HG02588 (cell line): ENCODE results near the gene CIAPIN1.

ENCODE experiments used
- ATAC-seq: cut with Tn5 transposase; IDR thresholded peaks from one replicate; pipeline ENCODE4 v1.9.1; 2021; ENCODE audit warnings: mild to moderate bottlenecking, moderate library complexity; ENCODE audit not compliant: unreplicated experiment

The CIAPIN1 gene

DNA sequence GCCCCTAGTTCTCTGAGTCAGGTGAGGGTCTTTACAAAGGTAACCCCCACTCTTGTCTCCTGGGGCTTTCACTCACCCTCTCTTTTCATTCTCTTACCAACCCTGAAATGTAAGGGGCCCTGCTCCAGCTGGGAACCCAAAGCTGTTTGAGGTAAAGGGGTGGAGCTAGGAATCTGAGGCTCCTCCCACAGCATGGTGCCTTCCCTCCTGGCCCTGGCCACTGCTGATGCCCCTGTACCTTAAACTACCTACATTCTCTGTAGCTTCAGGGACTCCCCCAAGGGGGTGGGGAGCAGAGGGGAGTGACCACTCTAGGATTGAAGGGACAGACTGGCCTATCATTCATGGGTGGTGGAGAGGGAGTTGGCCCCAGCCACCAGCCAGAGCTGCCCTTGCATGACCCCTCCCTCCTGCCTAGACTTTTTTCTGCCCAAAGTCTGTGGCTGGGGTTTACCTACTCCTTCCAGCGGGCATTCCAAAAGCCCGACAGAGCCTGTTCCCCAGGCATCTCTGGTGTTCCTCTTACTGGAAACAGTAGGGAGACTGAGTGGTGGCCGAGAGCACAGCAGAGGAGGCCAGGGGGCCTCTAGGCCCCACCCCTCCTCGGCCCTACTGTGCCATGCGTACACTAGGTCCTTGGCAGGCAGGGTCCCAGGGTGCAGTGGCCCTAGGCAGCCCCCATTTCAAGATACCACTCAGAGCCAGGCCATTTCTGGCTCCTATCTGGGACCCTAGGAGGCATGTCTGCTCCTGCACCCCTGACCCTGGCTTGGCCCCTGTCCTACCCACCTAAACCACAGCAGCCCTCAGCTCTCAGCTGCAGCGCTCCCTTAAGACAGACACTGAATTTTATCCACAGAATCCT is 29.6 kb upstream of the CIAPIN1 start:
- no peak for ATAC-seq

DNA sequence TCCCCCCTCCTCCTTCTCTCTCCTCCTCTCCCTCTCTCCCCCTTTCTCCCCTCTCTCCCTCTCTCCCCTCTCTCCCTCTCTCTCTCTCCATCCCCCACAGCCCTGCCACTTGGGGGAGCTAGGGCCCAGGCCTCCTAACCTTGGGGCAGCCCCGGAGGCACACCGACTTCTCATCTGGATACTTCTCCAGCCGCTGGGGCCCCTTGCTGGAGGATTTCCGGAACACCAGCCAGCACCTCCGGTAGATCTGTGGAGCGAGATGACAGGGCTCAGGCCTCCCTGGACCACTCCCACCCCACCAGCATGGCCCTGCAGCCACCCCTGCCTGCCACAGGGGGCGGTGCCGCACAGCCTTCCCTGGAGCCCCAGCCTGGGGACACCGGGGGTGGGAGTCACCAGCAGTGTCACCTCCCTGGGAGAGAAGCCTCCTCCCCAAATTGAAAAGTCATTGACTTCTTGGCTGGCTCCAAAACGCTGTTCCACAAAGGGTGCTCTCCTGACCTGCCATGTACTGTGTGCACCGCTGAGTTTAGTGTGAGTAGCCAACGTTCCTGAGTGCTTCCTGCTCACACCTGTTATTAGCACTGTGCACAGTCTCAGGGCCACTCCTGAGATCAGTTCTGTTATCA is 28.6 kb upstream of the CIAPIN1 start:
- ATAC-seq, result peak; percentile 85

DNA sequence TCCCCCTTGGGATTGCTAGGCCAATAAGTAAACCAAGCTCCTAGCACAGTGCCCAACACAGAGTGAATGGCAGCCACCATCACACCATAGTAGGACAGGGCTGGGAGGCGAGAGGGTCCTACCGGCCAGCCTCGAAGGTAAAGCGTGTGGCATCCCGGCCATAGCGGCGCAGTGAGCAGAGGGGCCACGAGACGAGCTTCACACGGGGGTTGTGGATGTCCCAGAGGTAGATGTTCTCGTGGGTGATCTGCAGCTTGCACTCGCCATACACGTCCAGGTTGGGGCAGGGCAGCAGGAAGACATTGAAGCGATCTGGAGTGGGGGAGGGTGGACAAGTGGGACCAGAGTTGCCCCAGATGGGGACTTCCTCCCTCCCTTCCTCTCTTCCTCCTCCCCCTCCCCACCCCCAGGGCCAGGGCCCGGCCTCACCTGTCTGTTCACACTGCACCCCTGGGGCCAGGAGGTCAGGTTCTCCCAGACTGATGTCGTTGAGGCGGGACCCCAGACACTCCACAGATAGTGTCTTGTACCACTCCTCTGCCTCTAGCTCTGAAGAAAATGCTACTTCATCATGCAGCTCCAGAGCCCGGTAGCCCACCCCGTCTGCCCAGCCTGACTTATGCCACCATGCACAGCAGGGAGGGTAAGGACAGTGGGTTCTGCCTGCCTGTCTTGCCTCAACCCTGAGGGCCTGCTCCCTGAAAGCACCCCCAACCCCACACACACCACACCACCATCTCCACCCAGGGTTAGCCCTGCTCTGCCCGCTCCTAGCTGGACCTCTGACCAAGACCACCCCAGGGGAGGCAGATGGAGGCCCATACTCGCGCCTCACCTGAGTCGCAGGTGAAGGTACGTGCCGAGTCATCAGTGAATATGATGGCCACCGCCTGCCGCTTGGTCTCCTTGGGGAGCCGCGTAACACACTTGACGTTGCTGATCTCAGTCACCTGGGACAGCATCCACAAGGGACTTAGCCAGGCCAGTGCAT is 27.8 kb upstream of the CIAPIN1 start:
- no peak for ATAC-seq

DNA sequence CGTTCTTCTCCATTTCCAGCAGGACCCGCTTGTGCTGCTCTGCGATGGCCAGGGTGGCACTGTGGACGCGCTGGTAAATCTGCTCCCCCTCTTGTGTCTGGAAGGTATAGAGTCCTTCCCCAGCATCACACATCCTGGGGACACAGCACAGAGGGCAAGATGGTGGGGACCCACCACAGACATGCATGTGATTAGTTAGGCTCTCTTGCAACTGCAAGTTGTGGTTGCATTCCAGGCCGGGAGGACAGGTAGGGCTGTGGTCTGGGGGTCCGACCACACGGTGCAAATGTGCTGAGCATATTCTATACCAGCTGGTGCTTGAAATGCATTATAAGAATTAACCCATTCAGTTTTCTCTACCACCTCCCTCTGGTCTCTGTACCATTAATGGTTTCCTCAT is 26.7 kb upstream of the CIAPIN1 start:
- ATAC-seq, result no peak

DNA sequence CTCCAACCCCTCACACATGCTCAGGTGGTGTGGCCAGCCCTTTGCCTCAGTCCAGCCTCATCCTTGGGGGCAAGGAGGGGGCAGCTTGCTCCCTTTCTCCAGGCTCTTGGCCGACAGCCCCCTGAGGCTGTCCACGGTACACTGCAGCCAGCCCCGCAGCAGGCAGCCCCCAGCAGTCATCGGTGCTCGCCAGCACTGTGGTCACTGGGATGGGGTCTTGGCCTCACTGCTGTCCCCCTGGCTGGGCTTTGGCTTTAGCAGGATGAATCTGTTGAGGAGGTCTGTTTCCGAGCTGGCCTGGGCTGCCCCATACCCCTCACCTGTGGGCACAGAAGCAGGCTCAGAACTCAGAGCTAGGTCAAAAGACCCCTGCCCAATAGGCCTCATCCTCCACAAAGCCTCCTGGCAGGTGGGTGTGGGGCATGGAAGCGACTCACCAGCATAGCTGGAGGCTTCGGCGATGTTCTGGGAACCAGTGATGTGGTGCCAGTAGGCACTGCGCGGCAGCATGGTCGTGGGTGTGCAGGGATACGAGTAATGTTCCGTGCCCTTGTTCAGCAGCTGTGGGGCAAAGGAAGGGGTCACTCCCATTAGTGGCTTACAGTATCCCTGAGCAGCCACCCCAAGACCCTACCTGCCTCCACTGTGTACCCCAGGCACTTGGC is 26.1 kb upstream of the CIAPIN1 start:
- ATAC-seq, result no peak

DNA sequence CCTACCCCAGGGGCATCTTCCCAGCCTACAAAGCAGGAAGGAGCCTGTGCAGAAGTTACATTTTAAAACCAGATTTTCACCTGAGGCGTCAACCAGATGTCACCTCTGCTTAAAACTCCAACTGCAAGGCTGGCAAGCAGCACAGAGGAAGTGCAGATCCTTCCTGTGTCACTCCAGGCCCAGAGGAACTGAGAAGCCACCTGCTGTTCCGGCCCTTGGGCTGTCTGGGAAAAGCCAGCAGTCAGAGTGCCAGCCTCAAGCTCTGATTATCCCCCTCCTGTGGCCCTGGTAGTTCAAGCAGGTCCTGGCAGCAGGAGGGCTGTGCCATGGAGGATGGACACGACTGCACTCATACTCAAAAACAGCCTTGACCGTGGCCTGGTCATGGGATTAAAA is 25.5 kb upstream of the CIAPIN1 start:
- ATAC-seq, result no peak

DNA sequence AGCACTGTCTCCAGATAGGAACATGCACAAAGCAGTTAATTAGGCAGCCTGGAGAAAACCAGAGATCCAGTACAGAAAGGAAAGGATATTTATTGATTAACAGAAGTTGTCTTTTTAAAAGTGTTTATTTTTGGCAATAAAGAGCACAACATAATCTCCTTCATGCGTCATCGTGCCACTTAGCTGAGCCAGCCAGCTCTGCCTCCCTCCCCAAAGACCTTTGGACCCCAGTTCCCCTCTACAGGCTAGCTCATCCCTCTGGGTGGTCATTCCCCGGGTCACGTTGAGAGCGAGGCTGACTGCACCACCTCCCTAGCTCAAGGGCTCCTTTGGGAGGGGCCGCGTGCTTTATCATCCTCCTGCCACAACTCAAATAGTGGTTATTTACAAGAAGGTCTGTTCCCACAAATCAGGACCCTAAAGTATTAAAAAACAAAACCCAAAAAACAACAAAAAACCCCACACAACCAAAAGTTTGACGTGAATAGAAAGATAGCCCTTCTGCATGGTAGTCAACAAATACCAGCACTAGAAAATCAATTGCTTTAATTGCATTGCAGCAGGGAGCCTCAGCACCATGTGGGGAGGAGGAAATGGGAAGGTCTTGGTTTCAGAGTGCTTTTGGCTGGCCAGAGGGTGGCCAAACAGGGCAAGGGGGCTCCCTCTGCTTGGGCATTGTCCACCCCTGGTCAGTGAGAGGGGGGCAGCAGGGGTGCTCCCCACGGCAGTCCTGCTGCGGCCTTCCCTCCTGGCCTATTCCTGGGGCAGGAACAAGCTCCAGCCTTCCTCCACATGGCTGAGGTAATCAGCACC is 24.9 kb upstream of the CIAPIN1 start:
- ATAC-seq, result no peak

DNA sequence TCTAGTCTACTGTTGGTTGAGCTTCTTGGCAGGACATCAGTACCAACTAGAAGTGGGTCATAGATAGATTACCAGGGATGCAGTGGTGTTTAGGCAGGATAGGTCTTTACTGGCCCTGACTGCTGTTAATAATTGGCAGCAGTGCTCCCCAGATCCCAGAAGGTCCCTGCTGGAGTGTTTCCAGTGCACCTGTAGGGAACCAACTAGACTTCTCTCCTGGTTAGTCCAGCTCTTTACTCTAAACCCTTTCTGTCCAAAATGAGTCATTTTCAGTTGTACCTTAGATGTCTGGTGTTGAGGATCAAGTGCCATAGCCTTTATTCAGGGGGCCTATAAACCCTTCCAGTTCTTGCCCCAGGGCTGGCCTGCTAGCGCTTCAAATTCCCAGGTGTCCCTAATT is 24.0 kb upstream of the CIAPIN1 start:
- no peak for ATAC-seq

DNA sequence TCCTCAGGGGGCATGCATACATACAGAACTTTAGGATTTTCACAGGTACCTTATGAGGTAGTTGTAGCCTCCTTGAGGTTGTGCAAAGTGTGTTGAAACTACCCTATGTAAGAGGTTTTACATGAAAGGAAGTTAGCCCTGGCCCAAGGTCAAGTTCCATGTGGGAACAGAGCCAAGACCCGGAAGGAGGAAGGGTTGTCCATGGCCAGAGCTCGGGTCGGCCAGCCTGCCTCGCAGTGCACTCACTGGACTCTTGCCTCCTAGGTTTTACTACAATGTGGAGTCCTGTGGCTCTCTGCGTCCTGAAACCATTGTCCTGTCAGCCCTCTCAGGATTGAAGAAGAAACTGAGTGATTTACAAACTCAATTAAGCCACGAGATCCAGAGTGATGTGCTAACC is 23.5 kb upstream of the CIAPIN1 start:
- no peak for ATAC-seq

DNA sequence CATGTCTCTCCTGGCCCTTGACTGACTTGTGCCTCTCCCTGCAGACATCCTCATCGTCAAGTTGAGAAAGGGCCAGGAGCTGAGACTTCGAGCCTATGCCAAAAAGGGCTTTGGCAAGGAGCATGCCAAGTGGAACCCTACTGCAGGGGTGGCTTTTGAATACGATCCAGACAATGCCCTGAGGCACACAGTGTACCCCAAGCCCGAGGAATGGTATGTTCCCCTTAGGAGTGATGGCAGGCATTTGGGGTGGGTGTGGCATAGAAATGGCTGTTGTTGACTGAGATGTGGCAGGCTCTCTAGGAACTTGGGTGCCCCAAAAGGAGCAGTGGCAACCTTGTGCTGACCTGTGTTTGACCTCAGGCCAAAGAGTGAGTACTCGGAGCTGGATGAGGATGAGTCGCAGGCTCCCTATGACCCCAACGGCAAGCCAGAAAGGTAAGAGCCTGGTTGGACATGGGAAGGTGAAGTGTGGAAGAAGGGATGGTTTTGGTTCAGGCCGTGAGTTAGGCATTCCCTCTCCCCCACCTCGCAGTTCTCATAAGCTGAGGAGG is 22.8 kb upstream of the CIAPIN1 start:
- ATAC-seq, result no peak

DNA sequence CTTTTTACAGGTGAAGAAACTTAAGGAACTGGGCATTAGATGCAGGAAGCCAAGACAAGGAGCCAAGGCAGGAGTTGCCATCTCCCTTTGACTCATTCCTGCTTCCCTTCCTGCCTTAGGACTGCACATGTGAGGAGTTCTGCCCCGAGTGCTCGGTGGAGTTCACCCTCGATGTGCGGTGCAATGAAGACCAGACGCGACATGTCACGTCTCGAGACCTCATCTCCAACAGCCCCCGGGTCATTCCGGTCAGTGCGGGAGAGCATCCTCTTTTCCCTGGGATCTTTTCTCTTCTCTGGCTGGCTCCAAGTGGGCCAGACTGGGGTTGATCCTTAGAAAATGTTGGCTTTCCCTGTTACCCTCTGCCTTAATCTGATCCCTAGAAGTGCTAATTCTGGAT is 21.9 kb upstream of the CIAPIN1 start:
- ATAC-seq, result no peak

DNA sequence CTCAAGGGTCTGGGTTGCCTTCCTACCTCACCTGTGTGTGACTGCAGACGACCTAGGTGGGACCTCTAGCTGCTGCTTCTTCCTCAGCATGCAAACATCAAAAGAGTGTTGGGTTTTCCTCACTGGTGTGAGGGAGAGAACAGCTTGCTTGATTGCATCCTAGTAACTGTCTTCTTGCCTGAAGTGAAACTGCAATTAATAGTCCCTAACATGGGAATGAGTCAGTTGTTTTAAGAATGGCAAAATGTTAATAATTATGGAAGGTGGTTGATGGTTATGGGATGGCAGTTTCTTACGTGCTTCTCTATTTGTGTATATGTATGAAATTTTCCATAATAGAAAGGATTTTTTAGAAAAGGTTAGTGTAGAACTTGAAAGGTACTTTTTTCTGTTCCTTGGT is 21.2 kb upstream of the CIAPIN1 start:
- no peak for ATAC-seq

DNA sequence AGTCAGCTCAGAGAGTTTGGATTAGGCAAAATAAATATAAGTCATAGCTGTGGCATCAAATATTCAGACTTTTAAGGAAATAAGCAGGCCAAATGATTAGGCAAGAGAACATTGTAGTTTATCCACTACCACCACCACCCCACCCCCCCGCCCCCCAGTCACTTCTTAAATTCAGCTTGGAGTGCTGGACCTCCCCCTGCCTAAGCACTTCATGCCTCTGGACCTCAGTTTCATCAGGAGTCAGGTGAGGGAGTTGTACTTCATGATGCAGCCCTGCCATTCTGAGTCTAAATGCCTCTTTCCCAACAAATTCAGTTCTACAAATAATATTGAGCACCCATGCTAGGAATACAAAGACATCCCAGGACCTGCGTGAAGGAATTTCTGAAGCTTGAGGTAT is 17.3 kb upstream of the CIAPIN1 start:
- no peak for ATAC-seq

DNA sequence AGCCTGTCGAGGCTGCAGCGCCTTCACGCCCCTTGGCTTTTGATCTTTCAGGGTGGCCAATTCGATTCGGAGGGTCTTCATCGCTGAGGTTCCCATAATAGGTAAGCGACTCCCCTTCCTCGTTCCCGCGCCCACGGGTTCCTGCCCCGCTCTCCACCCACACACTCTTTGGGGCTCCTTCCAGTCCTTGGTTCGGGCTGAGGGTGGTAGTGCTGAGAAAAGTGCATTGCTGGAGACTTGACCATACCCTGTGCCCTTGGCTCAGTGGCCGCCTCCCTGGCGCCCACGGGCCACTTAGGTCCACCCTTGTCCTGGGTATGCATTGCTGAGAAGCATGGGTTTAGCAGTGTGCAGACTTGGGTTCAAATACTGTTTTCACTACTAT is 15.8 kb upstream of the CIAPIN1 start:
- peak; percentile 16 for ATAC-seq

DNA sequence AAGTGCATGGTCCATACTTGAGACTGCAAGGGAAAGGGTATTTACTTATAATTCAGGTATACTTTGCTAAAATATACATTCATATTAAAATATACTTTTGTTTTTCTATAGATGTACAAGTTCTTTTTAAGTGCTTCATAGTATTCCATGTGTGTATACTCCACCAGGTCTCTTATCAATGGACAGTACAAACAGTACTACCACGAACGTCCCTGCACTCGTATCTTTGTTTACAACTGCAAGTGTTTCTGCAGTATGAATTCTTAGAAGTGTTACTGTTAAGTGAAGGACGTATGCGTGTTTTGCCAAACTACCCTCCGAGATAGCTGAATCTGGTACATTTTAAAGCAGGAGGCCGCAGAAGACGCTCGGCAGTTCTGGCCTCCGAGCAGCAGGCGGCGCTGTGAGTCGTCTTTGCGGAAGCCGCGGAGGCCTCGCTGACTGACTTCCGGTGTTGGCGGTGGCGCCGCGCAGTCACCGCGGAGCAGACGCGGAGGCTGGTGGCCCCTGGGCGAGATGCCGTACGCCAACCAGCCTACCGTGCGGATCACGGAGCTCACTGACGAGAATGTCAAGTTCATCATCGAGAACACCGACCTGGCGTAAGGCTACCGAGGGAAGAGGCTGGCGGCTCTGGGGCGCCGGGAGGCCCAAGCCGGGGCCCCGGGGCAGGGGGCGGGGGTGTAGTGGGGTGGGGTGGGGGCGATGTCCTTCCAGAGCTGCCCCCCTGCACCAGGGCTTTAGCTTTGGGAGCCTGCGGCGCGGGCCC is 15.2 kb upstream of the CIAPIN1 start, which contains the start of gene POLR2C:
TSS of gene POLR2C (plus strand) at position 471 of the 769 bp plus-strand sequence. CDS start at position 517, 46 bp downstream.
- peak; percentile 86 for ATAC-seq

DNA sequence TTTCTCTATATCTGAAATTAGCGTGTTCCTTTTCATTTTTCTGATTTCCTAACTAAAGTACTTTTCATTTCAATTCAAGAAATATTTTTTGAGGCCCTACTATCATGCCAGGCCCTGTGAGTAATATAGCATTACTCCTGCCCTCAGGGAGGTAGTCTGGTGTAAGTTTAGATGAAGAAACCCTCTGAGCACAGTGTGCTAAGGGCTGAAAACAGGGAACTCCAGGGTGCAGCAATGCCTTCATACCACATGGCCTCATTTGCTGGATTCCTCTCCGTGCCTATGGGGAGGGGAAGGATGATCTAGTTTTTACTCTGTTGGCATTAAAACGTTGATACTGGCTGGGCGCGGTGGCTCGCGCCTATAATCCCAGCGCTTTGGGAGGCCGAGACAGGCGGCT is 4.8 kb upstream of the CIAPIN1 start:
- ATAC-seq, result no peak

DNA sequence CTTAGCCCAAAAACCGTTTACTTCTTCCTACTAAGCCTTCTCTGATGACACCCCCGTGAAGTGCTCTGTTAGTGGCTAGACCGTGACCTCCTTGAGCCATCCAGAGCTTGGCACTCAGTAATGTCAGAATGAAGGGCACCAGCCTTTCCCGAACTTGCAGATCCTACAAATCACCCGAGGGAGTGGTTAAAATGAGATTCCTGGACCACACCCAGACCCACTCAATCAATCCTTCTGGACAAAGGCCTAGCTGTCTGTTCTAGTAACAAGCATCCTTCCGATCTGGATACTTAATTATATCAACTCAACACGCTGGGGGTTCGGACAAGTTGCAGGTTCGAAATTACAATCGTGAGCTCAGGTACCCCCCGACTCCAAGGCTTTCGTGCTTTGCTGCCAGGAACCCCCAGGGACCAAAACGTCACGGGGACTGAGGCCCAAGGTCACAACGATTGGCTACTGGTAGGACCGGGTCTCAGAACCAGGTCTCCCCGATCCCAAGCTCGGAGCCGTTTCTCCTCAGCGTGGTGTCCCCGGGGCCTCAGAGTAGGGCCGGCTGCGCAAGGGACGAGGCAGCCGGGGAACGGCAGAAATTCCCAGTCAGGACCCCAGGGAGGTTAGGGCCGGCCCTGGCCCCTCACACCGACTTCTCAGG is 527 bp downstream of the CIAPIN1 start:
- peak; percentile 28 for ATAC-seq

DNA sequence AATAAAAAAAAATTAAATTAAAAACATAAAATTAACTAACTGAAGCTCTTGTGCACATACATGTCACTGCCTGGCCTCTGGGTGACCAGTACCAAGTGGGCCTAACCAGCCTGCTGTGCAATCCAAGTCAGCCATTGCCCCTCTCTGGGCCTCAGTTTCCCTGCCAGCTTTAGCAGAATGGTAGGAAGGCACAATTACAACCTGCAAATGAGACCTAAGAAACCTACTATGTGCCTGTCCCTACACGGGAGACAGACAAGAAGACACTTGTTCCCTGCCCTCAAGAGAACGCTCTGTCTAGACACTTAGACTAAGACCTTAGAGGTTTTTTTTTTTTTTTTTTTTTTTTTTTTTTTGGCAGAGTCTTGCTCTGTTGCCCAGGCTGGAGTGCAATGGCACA is 1.7 kb downstream of the CIAPIN1 start:
- ATAC-seq, result no peak
